GM21381 (cell line): Measurements from ENCODE around the gene TMUB1.
"Not testable (repeated sequence)": the region's sequence is repeated elsewhere in the genome, so short reads cannot be mapped to it uniquely, and the experiment has no call there.

Source experiments
- ATAC-seq: cut with Tn5 transposase; IDR thresholded peaks from one replicate; pipeline ENCODE4 v1.9.1; 2021; ENCODE audit warnings: mild to moderate bottlenecking, moderate library complexity; ENCODE audit not compliant: unreplicated experiment

TMUB1 gene

DNA sequence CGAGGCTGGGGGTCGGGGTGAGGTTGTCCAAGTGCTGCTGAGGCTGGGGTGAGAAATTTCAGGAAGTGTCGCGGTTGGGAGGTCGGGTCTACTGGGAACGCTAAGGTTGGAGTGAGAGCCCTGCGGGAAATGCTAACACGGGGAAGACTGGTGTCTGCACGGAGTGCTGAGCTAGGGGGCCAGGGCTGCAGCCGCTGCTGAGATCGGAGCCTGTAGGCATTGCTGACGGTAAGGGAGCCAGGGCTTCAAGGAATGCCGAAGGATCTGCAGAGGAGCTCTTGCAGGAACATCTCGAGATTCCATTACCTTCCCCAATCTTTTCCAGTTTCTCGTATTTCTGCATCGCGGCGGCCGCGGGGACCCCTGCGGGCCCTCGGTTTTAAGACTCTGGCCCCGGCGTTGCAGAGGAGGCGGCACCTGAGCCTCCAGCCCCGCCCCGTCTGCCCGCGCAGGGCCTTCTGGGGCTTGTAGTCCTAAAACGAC lies 25.7 kb downstream of the TMUB1 start, which contains the start of gene CDK5:
Gene CDK5, minus strand, starts transcription at position 392 of the 483 bp plus-strand sequence. Its CDS starts 49 bp downstream, at position 343.
- ATAC-seq: peak; percentile 7

DNA sequence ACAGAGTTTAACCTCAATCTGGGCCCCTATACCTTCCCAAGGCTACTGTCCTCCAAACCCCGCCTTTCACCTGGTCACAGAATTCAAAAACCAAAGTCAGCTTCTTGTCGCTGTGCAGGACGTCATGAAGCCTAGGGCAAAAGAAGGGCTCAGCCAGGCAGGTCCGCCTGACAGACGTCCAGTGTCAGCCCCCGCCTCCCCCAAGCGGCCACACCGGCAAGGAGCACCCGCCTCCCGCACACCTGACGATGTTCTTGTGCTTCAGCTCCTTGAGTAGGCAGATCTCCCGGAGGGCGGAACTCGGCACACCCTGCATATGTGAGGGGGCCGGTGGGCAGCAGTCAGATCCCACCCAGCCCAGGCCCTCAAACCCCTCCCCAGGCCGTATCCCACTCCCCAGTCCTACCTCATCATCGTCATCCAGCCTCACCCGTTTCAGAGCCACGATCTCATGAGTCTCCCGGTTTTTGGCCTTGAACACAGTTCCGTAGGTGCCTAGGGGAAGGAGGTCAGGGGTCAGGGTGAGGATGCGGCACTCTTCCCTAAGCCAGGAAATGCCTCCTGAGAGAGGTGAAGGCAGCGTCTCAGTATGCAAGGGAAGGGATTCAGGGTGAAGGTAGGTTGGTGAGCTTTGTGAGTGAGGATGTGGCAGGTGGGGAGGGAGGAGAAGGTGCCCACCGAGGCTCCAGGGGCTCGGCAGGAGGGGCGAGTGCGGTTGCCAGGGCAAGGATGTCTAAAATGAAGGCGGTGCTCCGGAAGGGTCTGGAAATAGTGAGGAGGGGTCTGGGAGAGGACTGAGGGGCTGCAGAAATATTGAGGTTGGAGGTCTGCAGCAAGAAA lies 26.4 kb downstream of the TMUB1 start:
- ATAC-seq: no peak

DNA sequence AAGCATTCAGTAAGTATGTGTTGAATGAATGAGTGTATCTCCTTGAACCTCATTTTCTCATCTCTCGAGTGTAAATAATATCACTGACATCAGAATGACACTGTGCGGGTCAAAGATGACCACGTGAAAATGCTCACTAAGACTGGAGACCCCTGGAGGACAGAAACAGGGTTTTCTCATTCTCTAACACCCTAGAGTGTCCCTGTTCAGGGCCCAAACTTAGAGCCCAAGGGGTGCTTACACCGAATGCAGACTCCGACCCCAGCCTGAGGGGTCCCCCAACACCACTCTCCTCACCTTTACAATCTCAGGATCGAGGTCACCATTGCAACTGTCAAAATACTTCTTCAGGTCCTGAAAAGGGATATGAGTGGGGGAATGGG lies 27.0 kb downstream of the TMUB1 start:
- no peak for ATAC-seq

DNA sequence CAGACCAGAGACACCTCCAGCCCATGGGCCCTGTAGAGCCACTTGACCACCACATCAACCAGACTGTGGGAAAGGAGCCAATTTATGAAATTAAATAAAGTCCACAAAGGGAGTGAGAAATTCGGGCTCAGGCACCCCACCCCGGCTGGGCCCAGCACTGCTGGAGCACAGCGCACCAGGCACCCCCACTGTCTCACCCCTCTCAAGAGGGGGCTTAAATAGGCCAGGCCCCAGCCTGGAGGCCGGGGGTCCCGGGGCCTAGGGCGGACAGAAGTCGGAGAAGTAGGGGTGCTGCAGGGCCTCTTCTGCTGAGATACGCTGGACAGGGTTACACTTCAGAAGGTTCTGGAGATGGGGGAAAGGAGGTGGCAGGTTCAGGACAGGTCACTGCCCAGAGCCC lies 29.5 kb downstream of the TMUB1 start:
- no peak for ATAC-seq

DNA sequence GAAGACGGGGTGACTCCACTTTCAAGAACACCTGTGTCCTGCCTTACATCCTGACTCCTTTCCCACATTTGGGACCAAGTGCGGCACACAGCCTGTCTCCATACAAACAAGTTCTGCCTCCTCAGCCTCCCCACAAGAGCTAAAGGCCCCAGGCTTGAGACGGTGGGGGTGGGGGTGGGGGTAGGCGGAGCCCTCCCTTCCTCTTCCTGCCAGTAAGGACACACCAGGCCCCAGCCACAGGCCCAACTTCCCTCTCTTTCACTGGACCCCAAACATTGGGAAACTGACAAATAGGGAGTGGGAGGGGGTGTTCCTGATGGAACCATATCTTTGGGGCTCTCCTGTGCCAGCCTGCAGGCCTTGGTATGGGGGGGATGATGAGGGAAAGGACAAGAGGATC lies 30.2 kb downstream of the TMUB1 start:
- no peak for ATAC-seq

DNA sequence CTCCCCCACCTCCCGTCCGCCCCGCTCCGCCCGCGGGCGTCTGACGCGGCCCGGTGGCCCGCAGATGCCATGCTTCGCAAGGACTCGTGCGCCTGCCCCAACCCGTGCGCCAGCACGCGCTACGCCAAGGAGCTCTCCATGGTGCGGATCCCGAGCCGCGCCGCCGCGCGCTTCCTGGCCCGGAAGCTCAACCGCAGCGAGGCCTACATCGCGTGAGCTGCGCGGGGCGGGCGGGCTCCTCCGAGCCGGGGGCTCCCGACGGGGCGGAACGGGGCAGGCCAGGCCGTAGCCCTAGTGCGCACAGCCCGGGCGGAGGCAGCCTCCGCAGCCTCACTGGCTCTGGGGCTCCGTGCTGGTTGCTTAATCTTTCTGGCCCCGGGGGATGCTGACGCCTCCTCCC lies 32.2 kb downstream of the TMUB1 start:
- no peak for ATAC-seq

DNA sequence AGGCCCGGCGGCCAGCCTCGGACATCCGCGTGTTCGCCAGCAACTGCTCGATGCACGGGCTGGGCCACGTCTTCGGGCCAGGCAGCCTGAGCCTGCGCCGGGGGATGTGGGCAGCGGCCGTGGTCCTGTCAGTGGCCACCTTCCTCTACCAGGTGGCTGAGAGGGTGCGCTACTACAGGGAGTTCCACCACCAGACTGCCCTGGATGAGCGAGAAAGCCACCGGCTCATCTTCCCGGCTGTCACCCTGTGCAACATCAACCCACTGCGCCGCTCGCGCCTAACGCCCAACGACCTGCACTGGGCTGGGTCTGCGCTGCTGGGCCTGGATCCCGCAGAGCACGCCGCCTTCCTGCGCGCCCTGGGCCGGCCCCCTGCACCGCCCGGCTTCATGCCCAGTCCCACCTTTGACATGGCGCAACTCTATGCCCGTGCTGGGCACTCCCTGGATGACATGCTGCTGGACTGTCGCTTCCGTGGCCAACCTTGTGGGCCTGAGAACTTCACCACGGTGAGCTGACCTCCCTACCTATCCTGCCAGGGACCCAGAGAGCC lies 34.3 kb downstream of the TMUB1 start:
- ATAC-seq: no peak

DNA sequence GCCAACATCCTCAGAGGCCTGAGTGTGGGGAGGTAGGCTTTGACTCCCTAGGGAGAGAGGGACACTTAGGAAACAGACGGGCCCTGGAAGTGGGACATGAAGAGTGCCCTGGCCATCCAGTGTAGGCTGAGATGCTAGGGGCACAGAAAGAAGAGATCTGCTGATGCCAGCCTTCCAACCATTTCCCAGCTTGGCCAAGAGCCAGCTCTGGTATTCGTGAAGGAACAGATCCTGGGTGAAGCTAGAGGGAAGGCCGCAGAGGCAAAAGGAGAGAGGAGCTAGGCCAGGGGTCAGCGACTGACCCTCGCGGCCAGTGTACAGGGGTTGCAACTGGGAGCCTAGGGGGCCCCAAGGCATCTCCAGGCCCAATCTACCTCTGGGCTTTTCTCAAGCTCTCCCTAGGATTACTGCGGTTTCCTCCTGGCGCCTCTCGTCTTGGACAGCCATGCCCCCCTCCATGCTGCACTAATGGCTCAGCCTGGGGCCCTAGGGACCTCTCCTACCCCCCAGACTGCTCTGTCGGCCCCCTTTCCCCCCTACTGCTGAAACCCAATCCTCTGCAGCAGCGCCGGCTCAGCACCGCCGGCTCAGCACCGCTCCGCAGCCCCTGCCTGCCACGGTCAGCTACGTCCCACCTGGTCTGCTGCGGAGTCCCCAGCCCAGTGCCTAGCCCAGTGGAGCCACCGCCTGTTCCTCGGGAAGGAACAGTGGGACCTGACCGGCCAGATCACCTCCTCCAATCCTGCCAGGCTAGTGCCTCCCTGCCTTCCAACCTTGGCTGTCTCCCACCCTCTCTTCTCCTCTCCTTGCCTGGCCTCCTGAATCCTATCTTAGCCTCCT lies 35.1 kb downstream of the TMUB1 start, which contains the start of gene ASIC3:
Gene ASIC3, plus strand, starts transcription at position 556 of the 840 bp plus-strand sequence. CDS start 355 bp downstream, outside the sequence.
- no peak for ATAC-seq

DNA sequence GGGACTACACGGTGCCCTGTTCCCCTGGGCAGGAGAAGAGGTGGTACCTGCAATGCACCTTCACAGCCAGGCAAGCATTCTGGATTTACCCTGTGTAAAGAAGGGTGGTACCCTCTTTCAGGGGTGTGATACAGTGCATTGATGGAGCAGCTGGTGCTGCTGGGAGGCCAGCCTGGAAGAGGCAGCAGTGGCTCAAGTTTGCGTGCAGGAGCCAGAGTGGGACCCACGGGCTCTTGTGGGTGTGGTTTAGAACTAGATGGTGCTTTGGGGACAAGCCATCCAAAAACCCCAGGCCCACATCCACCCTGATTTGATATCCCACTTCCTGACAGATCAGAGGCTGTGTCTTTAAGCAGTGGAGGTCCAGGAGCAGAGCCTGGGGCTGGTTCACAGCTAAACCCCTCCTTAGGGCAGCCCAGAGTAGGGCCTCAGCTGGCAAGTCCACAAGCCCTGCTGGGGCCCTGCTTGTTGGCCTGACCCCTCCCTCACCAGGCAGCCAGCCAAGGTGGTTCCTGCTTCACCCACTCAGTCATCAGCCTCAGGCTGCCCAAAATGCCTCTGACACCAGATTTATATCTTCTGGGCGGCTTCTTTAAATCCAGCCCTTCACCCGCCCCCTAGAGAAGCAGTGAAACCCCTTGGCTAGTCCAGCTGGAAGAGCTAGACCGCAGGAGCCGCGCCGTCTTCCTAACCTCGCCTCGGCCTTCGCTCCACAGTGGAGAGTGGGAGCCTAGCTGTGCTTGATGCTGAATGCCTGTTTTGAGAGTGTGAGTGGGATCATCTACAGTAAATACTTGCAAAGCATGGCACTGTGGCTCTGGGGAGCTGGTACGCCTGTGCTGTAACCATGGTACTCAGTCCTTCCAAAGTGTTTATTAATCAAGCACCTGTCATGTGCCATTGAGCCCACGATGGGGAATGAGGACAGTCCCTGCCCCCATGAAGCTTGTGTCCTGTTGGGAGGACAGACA lies 36.4 kb downstream of the TMUB1 start:
- no peak for ATAC-seq

DNA sequence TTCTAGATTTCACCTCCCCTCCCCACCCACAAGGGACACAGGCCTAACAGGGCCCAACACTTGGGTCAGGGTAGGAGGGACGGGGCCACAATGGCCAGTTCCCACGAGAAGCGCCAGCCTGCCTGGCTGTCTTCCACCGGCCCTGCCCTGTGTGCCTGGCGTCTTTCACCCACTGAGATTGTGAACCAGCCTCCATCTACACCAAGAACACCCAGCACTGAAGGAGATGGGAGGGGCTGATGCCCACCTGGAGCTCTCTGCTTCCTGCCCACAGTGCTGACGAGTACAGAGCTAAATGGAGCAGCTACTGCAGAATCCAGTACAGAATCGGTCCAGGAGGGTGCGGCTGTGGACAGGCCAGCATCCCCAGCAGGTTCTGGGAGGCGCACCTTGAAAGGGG lies 37.3 kb downstream of the TMUB1 start:
- no peak for ATAC-seq

DNA sequence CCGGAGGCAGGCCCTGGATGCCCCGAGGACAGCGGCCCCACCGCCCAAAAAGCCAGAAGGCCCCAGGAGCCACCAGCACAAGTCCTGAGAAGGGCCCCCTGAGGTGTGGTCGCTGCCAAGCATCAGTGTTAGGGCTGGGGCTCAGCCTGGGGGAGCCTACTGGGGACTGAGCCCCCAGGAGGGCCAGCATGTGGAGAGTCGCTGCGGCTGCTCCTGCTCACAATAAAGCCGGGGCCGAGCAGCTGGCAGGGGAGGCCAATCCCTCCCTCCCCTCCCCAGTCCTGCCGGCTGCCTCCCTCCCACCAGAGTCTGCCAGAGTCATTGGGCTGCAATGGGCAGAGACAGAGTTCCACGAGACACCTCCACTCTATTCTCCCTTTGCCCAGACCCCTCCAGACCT lies 38.0 kb downstream of the TMUB1 start:
- ATAC-seq: no peak

DNA sequence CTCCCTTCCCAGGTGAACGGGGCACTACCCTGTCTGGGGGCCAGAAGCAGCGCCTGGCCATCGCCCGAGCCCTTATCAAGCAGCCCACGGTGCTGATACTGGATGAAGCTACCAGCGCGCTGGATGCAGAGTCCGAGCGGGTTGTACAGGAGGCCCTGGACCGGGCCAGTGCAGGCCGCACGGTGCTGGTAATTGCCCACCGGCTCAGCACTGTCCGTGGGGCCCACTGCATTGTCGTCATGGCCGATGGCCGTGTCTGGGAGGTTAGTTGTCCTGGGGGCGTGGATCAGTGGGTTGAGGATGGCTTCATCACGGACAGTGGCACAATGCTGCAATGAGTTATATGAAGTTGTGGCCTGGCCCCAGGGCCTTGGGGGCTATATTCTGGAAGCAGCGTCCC lies 39.3 kb downstream of the TMUB1 start:
- no peak for ATAC-seq

DNA sequence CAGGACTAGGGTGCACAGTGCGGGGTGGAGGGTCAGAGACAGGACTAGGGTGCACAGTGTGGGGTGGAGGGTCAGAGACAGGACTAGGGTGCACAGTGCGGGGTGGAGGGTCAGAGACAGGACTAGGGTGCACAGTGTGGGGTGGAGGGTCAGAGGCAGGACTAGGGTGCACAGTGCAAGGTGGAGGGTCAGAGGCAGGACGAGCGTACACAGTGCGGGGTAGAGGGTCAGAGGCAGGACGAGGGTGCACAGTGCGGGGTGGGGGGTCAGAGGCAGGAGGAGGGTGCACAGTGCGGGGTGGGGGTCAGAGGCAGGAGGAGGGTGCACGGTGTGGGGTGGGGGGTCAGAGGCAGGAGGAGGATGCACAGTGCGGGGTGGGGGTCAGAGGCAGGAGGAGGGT lies 39.8 kb downstream of the TMUB1 start:
- ATAC-seq: not testable (repeated sequence)

DNA sequence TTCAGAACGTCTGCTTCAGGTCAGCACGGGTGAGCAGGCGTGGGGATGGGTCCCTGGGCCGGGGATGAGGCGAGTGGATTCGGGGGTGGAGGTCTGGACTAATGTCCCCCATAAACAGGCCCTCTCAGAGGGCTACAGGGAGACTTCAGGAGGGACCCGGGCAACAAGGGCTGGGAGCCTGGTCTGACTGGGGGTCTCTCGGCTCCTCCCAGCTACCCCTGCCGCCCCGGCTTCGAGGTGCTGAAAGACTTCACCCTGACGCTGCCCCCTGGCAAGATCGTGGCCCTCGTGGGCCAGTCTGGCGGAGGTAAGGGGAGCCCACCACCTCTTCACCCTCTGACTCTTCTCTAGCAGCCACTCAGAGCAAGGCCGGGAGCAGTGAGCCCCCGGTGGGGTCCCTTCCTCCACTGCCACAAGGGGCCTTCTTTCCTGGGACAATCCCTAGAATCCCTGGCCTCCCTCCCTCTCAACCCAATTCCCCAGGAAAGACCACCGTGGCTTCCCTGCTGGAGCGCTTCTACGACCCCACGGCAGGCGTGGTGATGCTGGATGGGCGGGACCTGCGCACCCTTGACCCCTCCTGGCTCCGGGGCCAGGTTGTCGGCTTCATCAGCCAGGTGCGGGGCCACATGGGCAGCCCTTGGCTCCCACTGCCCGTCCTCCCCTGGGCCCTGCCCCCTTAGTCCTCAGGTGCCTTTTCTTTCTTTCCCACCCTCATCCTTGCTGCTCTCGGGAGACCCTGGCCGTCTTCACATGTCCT lies 42.5 kb downstream of the TMUB1 start:
- ATAC-seq: no peak

DNA sequence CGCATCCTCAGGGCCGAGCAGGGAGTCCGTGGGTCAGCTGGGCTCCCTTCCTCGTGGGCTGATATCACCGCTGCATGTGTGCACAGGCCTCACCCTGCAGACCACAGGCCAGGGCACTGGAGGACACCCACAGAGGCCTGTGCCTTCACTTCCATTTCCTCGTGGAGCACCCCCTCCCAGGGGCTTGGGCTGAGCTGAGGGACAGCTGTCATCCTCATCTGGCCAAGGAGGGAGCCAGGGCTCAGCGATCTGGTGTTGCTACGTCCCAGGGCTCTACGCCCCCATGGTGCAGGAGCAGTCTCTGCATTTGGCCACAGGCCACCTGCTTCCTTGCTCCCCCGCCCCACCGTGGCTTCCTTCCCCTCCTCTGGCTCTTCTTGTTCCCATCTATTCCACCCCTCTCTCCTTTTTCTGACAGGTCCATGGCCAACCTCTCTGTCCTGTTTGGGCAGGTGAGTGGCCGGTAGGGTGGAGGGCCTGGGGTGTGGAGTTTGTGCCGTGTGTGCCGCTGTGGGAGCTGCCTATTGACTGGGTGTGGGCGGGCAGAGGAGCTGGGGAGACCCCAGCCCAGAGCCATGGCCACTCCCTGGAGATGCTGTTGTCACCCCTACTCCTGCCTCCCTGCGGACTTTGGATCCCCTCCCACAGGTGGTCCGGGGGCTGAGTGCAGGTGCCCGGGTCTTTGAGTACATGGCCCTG lies 43.3 kb downstream of the TMUB1 start:
- ATAC-seq: no peak

DNA sequence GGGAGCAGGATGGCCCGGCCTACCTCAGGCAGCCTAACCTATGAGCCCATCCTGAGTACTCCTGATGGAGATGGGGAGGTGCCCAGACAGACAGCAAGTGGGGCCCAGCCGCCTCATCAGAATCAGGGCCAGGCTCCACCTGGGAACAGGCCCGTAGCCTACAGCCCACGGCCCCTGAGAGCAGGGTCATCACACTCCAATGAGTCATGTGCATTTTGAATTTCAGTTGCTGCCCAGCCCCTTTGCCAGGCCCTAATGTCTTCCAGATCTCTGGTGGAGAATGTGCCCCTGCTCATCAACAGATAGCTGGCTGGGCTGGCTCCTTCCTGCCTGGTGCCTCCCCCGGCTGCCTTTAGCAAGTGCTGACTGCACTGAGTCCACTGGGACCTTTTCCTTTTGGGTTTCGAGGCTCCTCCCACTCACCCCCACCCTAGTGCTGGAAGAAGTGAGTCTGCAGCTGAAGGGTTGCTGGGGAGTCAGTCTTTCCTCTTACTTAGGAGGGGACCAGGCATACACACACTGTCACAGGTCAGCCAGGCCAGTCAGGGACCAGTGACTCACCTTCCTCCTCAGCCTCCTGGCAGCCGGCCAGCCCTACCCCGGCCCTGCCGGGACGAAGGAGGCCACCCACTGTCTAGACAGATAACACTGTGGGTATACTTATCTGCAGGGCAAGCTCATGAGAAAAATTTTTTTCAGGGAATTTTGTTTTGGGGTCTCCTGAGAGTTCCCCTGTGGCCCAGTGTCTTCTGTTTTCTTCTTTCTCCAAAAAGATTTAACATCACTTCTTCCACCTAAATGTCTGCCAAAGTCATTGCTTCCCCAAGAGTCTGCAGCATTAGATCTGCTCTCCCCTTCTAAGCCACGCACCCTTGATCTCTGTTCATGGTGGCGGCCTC lies 44.1 kb downstream of the TMUB1 start:
- no peak for ATAC-seq

DNA sequence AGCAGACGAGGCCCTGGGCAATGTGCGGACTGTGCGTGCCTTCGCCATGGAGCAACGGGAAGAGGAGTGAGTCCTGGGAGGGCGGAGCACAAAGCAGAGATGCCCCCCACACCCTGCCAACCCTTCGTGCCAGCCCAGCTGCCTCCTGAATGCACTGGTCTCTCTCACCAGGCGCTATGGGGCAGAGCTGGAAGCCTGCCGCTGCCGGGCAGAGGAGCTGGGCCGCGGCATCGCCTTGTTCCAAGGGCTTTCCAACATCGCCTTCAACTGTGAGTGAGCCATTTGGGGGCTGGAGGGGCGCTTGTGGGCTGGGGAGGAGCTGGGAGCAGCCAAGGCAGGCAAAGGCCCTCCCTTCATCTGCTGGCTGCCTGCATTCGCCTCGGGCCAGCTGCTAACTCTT lies 47.4 kb downstream of the TMUB1 start:
- ATAC-seq: no peak
